Renal cortex interstitium (tissue), 3 donors: ENCODE measurements around the gene CYTH1. TPM values are rescaled to one million over a fixed set of nuclear protein-coding genes. Genes with fewer than 3 reads are reported as not detected.

Source experiments
- polyA plus RNA-seq, 3 donors: library from polyadenylated mRNA; unstranded; fragments of 120-200 nt; gene quantifications; one replicate each; pipeline ENCODE4 v1.2.1, GENCODE V29; 2013; ENCODE audit not compliant: insufficient read length in 3 of 3

Gene CYTH1
- polyA plus RNA-seq, 3 donors, result 23.1 to 26.3 (median 23.2) TPM

Other genes starting within 250 kb of the CYTH1 start
- 1 to 10 TPM; 1.9 to 4.5 (median 2.4) TPM for gene DNAH17, start 204.9 kb downstream of the CYTH1 start, polyA plus RNA-seq
- 10 to 100 TPM; 39.1 to 46.7 (median 44.0) TPM for gene USP36, start 58.5 kb upstream of the CYTH1 start, polyA plus RNA-seq
- gene CEP295NL, start 120.9 kb upstream of the CYTH1 start, polyA plus RNA-seq, result under 1 TPM in 2 of 3 donors, not detected in 1; 0.11 to 0.48 TPM
- gene TIMP2, start 143.1 kb upstream of the CYTH1 start, polyA plus RNA-seq, result 100 to 1,000 TPM; 150 to 170 (median 150) TPM
- gene LGALS3BP, start 197.7 kb upstream of the CYTH1 start, polyA plus RNA-seq, result 100 to 1,000 TPM; 104 to 161 (median 125) TPM
- gene CANT1, start 227.5 kb upstream of the CYTH1 start, polyA plus RNA-seq, result 10 to 100 TPM; 39.7 to 52.9 (median 46.1) TPM
- 1 to 10 TPM; 2.1 to 3.1 (median 2.9) TPM for gene C1QTNF1, start 241.9 kb upstream of the CYTH1 start, polyA plus RNA-seq